HG03571 (cell line): ENCODE results near the gene CEP131.
A peak's percentile ranks its signal among the peaks of the same experiment; 100 is the strongest.

Experiments
- ATAC-seq: cut with Tn5 transposase; IDR thresholded peaks from one replicate; pipeline ENCODE4 v1.9.1; 2021; ENCODE audit not compliant: unreplicated experiment

The CEP131 gene

DNA sequence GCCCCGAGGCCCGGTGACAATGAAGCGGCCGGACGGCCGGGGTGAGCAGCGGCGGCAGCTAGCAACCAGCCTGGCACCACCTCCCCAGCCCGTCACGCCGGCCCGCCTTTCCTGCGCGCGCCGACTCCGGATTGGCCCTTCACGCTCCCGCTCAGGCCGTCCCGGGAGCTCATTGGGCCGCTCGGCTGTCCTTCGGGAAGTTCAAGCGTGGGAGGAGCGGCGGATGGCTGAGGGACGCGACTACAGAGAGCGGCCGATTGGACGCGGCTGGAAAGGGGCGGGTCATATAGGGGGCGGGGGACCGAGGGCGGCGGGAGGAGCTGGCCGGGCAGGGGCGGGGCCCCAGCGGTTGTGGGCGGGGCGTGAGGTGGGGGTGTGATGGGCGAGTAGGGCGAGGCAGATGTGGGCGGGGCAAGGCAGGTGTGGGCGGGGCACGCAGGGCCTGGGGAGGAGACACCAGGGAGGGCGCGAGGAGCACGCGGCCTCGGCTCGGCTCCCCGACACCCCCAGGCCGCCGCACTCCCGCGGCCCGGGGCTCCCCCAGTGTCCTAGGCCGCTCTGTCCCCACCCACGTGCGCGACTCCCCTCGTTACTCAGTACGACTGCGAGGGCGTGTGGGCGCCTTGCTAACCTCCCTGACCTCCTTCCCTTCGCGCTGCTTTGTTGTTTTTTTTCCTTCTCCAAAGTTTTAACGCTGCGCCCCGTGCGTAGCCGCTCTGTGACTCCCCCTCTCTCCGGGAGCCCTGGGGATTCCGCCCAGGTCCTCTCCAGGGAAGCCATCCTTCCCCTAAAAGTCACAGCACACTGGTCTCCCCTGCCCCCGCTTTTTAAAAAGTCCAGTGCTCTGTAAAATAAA lies at the start of gene CEP131:
CEP131 (minus strand) TSS at position 60 of the 856 bp plus-strand sequence. CDS start 2,909 bp downstream, outside the sequence.
- peak; percentile 87 for ATAC-seq

DNA sequence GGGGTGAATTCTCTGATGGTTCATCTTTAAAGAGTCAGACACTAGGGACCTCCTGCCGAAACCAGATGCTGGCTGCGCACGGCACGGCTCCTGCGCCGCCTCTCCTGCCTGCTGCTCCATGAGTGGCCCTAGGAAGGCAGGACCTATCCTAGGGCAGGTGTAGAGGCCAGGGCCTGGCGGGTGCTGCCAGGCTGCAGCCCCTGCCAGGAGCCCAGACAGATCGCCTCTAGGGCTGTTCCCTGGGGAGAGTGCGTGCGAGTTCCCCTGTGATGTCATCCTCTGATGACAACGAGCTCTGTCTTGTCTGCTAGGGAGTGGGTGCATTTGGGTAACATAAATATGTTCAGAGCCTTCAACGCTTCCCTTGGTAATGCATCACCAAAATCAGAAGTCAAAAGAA lies 48.5 kb upstream of the CEP131 start:
- no peak for ATAC-seq

- ATAC-seq: no peak
These were observed 47.5 kb upstream of the CEP131 start for GRCh38 chr17:81270279-81270678.

GRCh38 chr17:81267390-81268067 lies 44.8 kb upstream of the CEP131 start:
- no peak for ATAC-seq

- no peak for ATAC-seq
These were observed 42.8 kb upstream of the CEP131 start for GRCh38 chr17:81265576-81265975.

DNA sequence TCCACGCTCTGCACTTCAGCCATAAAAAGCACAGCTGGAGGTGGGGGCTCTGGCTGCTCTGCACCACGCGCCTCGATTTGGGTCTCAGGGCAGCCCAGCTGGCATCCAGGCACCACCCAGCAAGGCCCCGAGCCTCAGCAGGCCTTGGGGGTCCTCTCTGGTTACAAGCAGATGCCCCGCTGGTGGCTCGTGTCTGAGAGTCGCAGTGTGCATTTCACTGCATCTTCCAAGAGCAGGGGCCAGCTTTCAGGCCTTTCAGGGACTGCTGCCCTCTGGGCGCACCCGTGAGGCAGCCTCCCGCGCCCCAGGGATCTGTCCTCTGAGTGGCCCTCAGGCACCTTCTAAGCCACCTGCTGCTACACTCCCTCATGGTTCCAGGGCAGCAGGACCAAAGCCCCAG lies 41.9 kb upstream of the CEP131 start:
- no peak for ATAC-seq

GRCh38 chr17:81263371-81264181 lies 40.8 kb upstream of the CEP131 start:
- ATAC-seq: no peak

- ATAC-seq: no peak
These were observed 39.0 kb upstream of the CEP131 start for GRCh38 chr17:81261582-81262336.

- no peak for ATAC-seq
These were observed 38.3 kb upstream of the CEP131 start for GRCh38 chr17:81261096-81261495.

DNA sequence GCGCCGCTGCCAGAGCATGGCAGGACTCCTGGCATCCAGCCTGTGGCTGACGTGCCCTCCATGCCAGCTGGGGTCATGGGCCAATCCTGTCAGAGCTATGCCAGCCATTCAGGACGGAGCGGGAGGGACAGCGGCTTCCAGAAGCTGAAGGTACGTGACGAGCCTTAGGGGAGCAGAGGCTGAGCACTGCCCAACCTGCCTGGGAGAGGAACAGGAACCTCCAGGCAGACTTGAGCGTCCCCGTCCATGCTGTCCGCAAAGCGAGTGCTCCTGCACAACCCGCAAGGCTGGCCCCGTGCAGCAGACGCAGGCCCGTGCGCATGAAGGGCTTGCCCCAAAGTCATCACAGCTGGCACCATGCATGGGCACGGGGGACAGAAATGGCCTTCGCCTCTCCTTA lies 37.9 kb upstream of the CEP131 start:
- ATAC-seq: no peak

DNA sequence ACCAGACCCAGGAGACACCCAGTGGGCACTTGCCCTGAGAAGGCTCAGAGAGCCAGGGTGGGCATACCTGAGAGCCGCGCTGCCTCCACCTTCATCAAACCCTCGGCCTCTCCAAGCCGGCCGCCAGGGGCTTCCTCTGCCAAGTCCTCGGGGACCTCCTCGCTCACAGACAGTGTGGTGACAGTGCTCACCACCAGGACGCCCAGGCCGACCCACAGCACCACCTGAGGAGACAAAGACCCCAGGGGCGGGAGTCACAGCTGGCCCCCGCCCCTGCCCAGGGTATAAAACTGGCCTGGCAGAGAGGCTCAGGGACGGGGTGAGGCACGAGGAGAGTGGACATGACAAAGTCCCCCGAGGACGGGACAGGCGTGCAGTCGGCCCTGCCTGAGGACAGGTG lies 37.4 kb upstream of the CEP131 start:
- no peak for ATAC-seq

DNA sequence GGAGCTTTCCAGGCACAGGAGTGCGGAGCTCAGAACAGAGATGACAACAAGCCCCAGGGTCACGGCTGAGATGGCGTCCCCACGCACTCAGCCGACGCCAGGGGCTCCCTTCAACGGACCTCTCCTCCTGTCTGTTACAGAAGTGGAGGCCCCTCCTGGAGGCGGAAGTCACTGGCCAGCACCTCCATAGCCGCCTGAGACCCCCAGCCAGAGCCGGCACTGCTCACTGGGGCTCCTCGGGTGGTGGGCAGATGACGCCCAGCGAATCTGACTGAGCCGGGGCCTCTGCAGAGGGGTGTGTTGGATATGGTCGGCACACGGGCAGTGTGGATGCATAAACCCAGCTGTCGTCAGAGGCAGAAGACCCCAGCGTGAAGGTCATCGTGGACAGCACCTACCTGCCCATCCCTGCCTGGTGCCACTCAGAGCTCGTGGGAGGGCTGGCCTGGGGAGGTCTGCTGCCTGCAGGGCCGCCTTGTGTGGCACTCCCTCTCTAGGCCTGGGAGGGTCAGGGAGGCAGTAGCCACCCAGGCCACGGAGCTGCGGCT lies 36.4 kb upstream of the CEP131 start:
- no peak for ATAC-seq

DNA sequence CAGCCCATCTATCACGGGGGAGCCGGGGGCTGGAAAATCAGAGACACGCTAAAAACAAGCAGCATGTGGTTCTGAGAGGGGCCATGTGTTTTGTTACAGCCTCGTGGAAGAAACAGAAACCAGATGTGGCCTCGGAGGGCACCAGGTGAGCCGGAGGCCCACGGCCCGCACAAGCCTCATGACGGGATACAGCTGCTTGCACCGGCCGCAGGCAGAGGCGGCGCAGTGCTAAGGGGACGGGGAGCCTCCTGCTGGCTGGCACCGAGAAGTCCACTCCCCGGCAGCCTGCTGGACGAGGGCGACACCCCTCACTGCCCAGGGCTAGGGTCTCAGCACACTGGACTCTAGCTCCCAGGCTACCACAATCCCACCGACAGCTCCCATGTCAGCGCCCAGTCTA lies 35.5 kb upstream of the CEP131 start:
- no peak for ATAC-seq

GRCh38 chr17:81257533-81257932 lies 34.8 kb upstream of the CEP131 start:
- ATAC-seq: no peak

DNA sequence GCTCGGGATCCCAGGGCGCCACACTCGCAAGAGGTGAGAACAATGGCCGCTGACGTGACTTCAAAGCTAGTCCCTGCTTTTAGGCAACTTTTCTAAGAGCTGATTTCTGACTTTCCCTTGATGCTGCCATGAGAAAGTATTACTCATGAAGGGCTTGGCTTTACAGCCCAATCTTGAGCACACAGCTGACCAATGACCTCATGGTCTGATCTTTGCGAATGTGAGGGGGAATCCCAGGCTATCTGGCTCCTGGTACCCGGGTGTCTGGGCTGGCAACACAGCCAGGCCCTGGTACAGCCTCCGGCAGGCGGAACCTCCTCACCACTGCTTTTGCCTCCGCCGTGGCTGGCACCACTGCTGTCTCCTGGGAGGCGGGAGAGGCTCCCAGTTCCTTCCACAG lies 33.9 kb upstream of the CEP131 start:
- no peak for ATAC-seq

- no peak for ATAC-seq
These were observed 32.4 kb upstream of the CEP131 start for GRCh38 chr17:81254955-81255717.

- no peak for ATAC-seq
These were observed 30.8 kb upstream of the CEP131 start for GRCh38 chr17:81253358-81254131.

GRCh38 chr17:81252987-81253329 lies 30.2 kb upstream of the CEP131 start:
- ATAC-seq: no peak

DNA sequence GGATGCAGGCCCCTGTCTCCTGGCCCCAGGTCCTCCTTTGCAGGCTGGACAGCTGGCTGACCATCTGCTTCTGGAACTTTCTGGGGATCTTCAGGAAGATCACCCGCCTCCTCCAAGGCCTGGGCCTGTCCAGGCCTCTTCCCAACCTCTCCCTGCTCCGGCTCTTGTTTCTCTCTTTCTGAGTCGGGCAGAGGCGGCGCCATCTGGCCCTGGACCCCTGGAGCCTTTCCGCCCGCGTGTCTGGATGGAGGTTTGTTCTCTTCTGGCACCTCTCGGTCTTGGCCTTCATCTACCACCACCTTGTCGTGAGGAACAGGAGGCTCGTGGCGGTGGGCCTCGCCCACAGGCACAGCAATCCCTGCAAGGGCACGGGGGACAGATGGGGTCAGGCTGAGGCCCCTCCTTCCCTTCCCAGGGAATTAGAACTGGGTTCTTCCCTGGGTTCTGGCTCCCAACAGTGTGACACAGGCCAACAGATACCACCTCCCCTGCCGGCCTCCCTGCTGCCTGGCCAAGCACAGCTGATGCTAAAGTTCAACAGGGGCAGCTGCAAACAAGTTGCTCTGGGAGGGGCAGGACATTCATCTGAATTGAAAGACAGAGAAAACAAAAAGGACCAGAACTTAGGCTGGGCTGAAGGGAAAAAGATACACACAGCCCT lies 29.7 kb upstream of the CEP131 start:
- ATAC-seq: no peak
